PC-9 (cell line): ENCODE data around the gene PHF10. TPM values are rescaled to one million over a fixed set of nuclear protein-coding genes. Genes with fewer than 3 reads are reported as not detected.

ENCODE experiments used
- BruUV-seq: library from RNA; stranded (reverse); fragments of 400-500 nt; replicated peaks from 2 replicates; lab custom pipeline; 2021; lab: Mats Ljungman, UMichigan
- CTCF ChIA-PET: fragments of 300-600 bp; sonication (Branson Sonifier 250); formaldehyde crosslinking; loops from one replicate; lab custom pipeline; 2022; ENCODE audit warnings: antibody characterized with exemption; lab: Charles Lee
- POLR2A ChIA-PET: fragments of 300-600 bp; sonication (Branson Sonifier 250); formaldehyde crosslinking; loops from one replicate; lab custom pipeline; 2022; ENCODE audit warnings: antibody characterized with exemption; ENCODE audit not compliant: unreplicated experiment; lab: Charles Lee
- DNase-seq, 2 experiments: peaks; one replicate each; pipeline versions ENCODE4 v3.0.0 to v3.0.0-alpha.2; 2015 to 2022; ENCODE audit warnings: mixed read lengths in 1 of 2
- H2AFZ ChIP-seq: fragments of 200-600 bp; sonication (generic); 2 replicates; pipeline ENCODE4 v1.8.1; 2017; ENCODE audit warnings: antibody characterized with exemption
- H3F3A ChIP-seq: fragments of 200-600 bp; sonication (generic); 2 replicates; pipeline ENCODE4 v1.8.1; 2017; ENCODE audit warnings: antibody characterized with exemption, mild to moderate bottlenecking, low read depth; ENCODE audit not compliant: insufficient read depth
- H3K27ac ChIP-seq: fragments of 200-600 bp; sonication (generic); 2 replicates; pipeline ENCODE4 v1.6.1; 2016; ENCODE audit warnings: mixed run types
- H3K27me3 ChIP-seq: fragments of 200-600 bp; sonication (generic); 2 replicates; pipeline ENCODE4 v1.6.1; 2016; ENCODE audit warnings: low read depth, mixed run types; ENCODE audit not compliant: insufficient read depth
- H3K36me3 ChIP-seq: fragments of 200-600 bp; sonication (generic); 2 replicates; pipeline ENCODE4 v1.6.1; 2016; ENCODE audit warnings: low read depth, mixed run types
- H3K4me1 ChIP-seq: fragments of 200-600 bp; sonication (generic); replicated peaks from 2 replicates; pipeline ENCODE4 v1.6.1; 2016; ENCODE audit warnings: mixed run types; ENCODE audit not compliant: insufficient read depth
- H3K4me2 ChIP-seq: fragments of 200-600 bp; sonication (generic); 2 replicates; pipeline ENCODE4 v1.6.1; 2017; ENCODE audit warnings: mixed run types
- H3K4me3 ChIP-seq: fragments of 200-600 bp; sonication (generic); 2 replicates; pipeline ENCODE4 v1.6.1; 2016; ENCODE audit warnings: mixed run types
- H3K79me2 ChIP-seq: fragments of 200-600 bp; sonication (generic); 2 replicates; pipeline ENCODE4 v1.6.1; 2017; ENCODE audit warnings: low read depth, mixed run types
- H3K9me2 ChIP-seq: fragments of 200-600 bp; sonication (generic); 2 replicates; pipeline ENCODE4 v1.8.1; 2017; ENCODE audit warnings: mild to moderate bottlenecking; ENCODE audit not compliant: insufficient read depth
- H3K9me3 ChIP-seq: fragments of 200-600 bp; sonication (generic); 2 replicates; pipeline ENCODE4 v1.8.1; 2016; ENCODE audit warnings: low read depth; ENCODE audit not compliant: insufficient read depth
- H4K20me1 ChIP-seq: fragments of 200-600 bp; sonication (generic); 2 replicates; pipeline ENCODE4 v1.8.1; 2017; ENCODE audit not compliant: insufficient read depth
- EZH2 ChIP-seq: fragments of 200-600 bp; sonication (generic); IDR thresholded peaks from 2 replicates; pipeline ENCODE4 v1.8.0; 2017; ENCODE audit warnings: antibody characterized with exemption, low read depth
- intact Hi-C: fragments of 100-400 bp; cut with micrococcal nuclease; formaldehyde crosslinking; loops from one replicate; pipeline ENCODE4 v1.10.0; 2022; ENCODE audit not compliant: unreplicated experiment
- total RNA-seq: library from RNA; stranded (reverse); gene quantifications from 2 replicates; pipeline ENCODE4 v1.2.3, GENCODE V29; 2021
- TF ChIP-seq, protein P1 (sequence below): fragments of 200-600 bp; sonication (generic); conservative IDR thresholded peaks from 2 replicates; pipeline ENCODE4 v1.6.1; 2017; ENCODE audit warnings: mixed run types, antibody characterized with exemption, mild to moderate bottlenecking, moderate library complexity

PHF10 gene
- total RNA-seq, 1 experiment from 2014 or later, result 21.7 TPM

GRCh38 chr6:169738204-169738975 is 14.1 kb upstream of the PHF10 start:
- Histone ChIP-seq H3K9me2 (no peaks in the 10 kb centered on the region), H3K27me3 (no peaks in the 10 kb centered on the region; the same call in 1 of the 2 replicates), H4K20me1 (no peaks in the 10 kb centered on the region), H2AFZ (no peak overlapping the region), H3K4me1 (no peaks in the 10 kb centered on the region), H3K4me2 (no peak overlapping the region), H3K27ac (no peak overlapping the region), H3K36me3 (no peaks in the 10 kb centered on the region), H3K79me2 (no peaks in the 10 kb centered on the region), H3K4me3 (no peak overlapping the region), H3K9me3 (no peaks in the 10 kb centered on the region), H3F3A (no peaks in the 10 kb centered on the region)
- intact Hi-C loops, result no loop called here
- TF ChIP-seq, protein P1, sequence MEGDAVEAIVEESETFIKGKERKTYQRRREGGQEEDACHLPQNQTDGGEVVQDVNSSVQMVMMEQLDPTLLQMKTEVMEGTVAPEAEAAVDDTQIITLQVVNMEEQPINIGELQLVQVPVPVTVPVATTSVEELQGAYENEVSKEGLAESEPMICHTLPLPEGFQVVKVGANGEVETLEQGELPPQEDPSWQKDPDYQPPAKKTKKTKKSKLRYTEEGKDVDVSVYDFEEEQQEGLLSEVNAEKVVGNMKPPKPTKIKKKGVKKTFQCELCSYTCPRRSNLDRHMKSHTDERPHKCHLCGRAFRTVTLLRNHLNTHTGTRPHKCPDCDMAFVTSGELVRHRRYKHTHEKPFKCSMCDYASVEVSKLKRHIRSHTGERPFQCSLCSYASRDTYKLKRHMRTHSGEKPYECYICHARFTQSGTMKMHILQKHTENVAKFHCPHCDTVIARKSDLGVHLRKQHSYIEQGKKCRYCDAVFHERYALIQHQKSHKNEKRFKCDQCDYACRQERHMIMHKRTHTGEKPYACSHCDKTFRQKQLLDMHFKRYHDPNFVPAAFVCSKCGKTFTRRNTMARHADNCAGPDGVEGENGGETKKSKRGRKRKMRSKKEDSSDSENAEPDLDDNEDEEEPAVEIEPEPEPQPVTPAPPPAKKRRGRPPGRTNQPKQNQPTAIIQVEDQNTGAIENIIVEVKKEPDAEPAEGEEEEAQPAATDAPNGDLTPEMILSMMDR, result no peak
- TF ChIP-seq EZH2, result no peak
- no TSS peak for BruUV-seq
- CTCF ChIA-PET, result no interaction called here
- POLR2A ChIA-PET, result no interaction called here
- no peak for DNase-seq

DNA sequence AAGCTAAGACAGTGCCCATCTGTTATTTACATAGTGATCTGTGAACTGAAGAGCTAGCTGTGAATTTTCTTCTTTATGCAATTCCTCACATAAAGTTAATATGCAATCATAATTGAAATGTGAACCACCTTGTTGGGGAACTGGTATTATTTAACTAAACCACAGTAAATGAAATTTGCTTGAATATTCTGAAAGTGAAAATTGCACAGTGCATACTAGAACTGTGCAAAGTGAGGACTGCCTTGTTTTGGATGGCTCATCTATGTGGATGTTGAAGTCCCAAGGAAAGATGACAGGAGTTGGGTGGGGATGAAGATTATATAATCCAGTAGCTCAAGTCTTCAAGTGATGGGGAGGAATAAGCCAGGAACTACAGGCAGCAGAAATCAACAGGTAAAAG is 5.7 kb upstream of the PHF10 start:
- H4K20me1 ChIP-seq, result no peaks in the 10 kb centered on the region
- H3F3A ChIP-seq, result peaks cover 8% of the 10 kb centered on the region; the same call in 1 of the 2 replicates
- no peak overlapping the region for H2AFZ ChIP-seq
- DNase-seq, result no peak
- ChIA-PET CTCF (no interaction called here), POLR2A (interaction anchor here (0.6 kb wide), 1 partner anchor 136 kb away, joined by 3 read pairs; no protein-coding TSS in a partner anchor)
- no TSS peak for BruUV-seq
- no peaks in the 10 kb centered on the region; the same call in 1 of the 2 replicates for H3K27me3 ChIP-seq
- no peak overlapping the region for H3K27ac ChIP-seq
- H3K36me3 ChIP-seq, result no peaks in the 10 kb centered on the region
- H3K79me2 ChIP-seq, result no peaks in the 10 kb centered on the region
- TF ChIP-seq EZH2, result no peak
- TF ChIP-seq, protein P1, result no peak
- no peak overlapping the region for H3K4me3 ChIP-seq
- no peak overlapping the region for H3K4me2 ChIP-seq
- peaks cover 8% of the 10 kb centered on the region for H3K4me1 ChIP-seq
- H3K9me2 ChIP-seq, result no peaks in the 10 kb centered on the region
- no peaks in the 10 kb centered on the region for H3K9me3 ChIP-seq
- intact Hi-C loops, result no loop called here

DNA sequence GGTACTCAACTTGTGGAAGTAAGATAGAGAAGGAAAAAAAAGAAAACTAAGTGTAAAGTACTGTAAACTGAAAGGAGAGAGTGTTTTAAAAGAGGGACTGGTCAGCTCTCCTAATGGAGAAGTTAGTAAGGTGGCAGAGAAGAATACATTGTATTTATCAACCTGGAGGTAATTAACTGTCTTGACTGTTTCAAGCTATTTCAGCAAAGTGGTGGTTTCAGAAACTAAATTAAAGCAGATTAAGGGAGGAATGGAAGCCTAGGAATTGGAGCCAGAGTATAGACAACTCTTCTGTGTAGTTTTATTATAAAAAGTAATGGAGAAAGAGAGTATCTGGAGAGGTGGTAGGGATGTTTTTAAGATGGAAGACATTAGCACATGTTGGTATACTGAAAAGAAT is 2.7 kb upstream of the PHF10 start:
- H3K9me3 ChIP-seq, result no peaks in the 10 kb centered on the region
- 0 out of 2 replicates have a peak, but pooled peaks cover 4% of the 10 kb centered on the region for H4K20me1 ChIP-seq
- H3K4me2 ChIP-seq, result no peak overlapping the region
- H3K27me3 ChIP-seq, result no peaks in the 10 kb centered on the region
- ChIA-PET POLR2A (no interaction called here), CTCF (no interaction called here)
- no peak for DNase-seq
- H3K27ac ChIP-seq, result no peak overlapping the region
- peaks cover 17% of the 10 kb centered on the region for H3K4me1 ChIP-seq
- H3K4me3 ChIP-seq, result no peak overlapping the region
- peaks cover 13% of the 10 kb centered on the region for H3K79me2 ChIP-seq
- H3K36me3 ChIP-seq, result no peaks in the 10 kb centered on the region
- peaks cover 25% of the 10 kb centered on the region; the same call in 1 of the 2 replicates for H3F3A ChIP-seq
- H2AFZ ChIP-seq, result no peak overlapping the region
- BruUV-seq, result no TSS peak
- TF ChIP-seq EZH2, result no peak
- TF ChIP-seq, protein P1, result no peak
- no peaks in the 10 kb centered on the region for H3K9me2 ChIP-seq
- intact Hi-C loops, result no loop called here
